Uterus (tissue), 4 donors: Measurements from ENCODE around the gene CYTH2. TPM values are rescaled to one million over a fixed set of nuclear protein-coding genes. Genes with fewer than 3 reads are reported as not detected.

Experiments
- DNase-seq, 2 donors: peaks; one replicate each; pipeline ENCODE4 v3.0.0-alpha.2; 2019 to 2020
- H3K27ac ChIP-seq, 2 donors: fragments of 200-600 bp; sonication (generic); 1 replicate in 1 of 2; 2 replicates in 1 of 2; pipeline ENCODE4 v1.5.1; 2016 to 2018
- H3K27me3 ChIP-seq, 2 donors: fragments of 200-600 bp; sonication (generic); one replicate each; pipeline ENCODE4 v1.5.1; 2018 to 2019; ENCODE audit warnings: control low read depth in 1 of 2
- H3K36me3 ChIP-seq, 2 donors: fragments of 200-600 bp; sonication (generic); one replicate each; pipeline ENCODE4 v1.5.1; 2019; ENCODE audit warnings: control low read depth in 1 of 2
- H3K4me1 ChIP-seq, 2 donors: fragments of 200-600 bp; sonication (generic); one replicate each; pipeline ENCODE4 v1.5.1; 2018 to 2019; ENCODE audit warnings: control low read depth in 1 of 2
- H3K4me3 ChIP-seq, 2 donors: fragments of 200-600 bp; sonication (generic); 1 replicate in 1 of 2; 2 replicates in 1 of 2; pipeline ENCODE4 v1.5.1; 2018 to 2019; ENCODE audit warnings: mild to moderate bottlenecking in 1 of 2
- H3K9me3 ChIP-seq, 2 donors: fragments of 200-600 bp; sonication (generic); one replicate each; pipeline ENCODE4 v1.5.1; 2019; ENCODE audit warnings: control low read depth in 1 of 2
- POLR2A ChIP-seq, 2 donors: fragments of 450-650 bp; IDR thresholded peaks; one replicate each; pipeline ENCODE4 v1.6.1; 2016; ENCODE audit warnings: antibody characterized with exemption in 2 of 2, mild to moderate bottlenecking in 1 of 2, moderate library complexity in 1 of 2
- intact Hi-C: fragments of 100-400 bp; cut with DNase I; formaldehyde crosslinking; loops from one replicate; pipeline ENCODE4 v1.15.1; 2023; ENCODE audit warnings: low total_unique reads
- total RNA-seq, 4 donors: library from RNA; depleted of rRNA in 3 of 4; stranded (reverse); fragments of >200 nt in 3 of 4; gene quantifications; one replicate each; pipeline versions ENCODE4 v1.1.0 to v1.2.4, GENCODE V29; 2014 to 2023
- TF ChIP-seq, protein P1 (sequence below), 4 experiments: fragments of 200-600 bp in 2 of 4; fragments of 450-650 bp in 2 of 4; sonication (generic) in 2 of 4; IDR thresholded peaks; one replicate each; pipeline ENCODE4 v1.5.1; 2016 to 2019; ENCODE audit warnings: antibody characterized with exemption in 4 of 4, mild to moderate bottlenecking in 2 of 4, moderate library complexity in 1 of 4
- donor health status: DM: yes; HTN: yes; CAD: no.

The CYTH2 gene
- total RNA-seq, 4 donors from 2014 or later, result 7.2 to 70.3 (median 36.5) TPM

DNA sequence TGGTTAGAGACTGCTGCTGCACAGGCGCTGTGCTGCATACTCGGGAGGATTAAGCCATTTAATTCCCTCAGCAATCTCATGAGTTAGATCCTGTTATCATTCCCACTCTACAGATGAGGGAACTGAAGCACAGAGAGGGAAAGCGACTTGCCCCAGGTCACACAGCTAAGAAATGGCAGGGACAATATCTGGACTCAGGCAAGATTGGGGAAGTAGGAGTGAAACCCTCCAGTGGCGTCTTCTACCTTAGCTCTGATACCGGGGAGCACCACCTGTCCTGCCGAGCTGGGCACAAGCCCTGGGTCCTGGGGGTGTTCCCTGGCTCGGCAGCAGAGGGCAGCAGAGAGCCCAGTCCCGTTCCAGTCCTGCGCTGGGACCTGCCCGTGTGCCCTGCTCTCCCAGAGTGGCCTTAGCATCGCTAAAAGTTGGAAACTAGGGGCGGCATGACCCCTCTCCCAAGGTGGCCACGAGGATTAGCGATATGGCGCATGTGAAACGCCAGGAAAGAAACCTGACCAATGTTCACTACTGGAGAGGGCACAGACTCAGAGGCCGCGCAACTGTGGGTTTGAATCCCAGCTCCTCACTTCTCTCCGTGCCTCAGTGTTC is 20.5 kb downstream of the CYTH2 start:
- H3K9me3 ChIP-seq, result no peaks in the 10 kb centered on the region
- no peak overlapping the region for H3K4me3 ChIP-seq
- H3K27me3 ChIP-seq, result no peaks in the 10 kb centered on the region
- intact Hi-C loops, result loop anchor here (10.0 kb wide), 2 partner anchors 95 to 125 kb away; partner anchors contain the start of genes FAM83E, RPL18 and SPHK2
- H3K36me3 ChIP-seq, result no peaks in the 10 kb centered on the region
- peaks cover 0 to 7% of the 10 kb centered on the region in 2 donors for H3K4me1 ChIP-seq
- no peak for TF ChIP-seq POLR2A (IDR thresholded peaks at IDR 0.05)
- TF ChIP-seq, protein P1, sequence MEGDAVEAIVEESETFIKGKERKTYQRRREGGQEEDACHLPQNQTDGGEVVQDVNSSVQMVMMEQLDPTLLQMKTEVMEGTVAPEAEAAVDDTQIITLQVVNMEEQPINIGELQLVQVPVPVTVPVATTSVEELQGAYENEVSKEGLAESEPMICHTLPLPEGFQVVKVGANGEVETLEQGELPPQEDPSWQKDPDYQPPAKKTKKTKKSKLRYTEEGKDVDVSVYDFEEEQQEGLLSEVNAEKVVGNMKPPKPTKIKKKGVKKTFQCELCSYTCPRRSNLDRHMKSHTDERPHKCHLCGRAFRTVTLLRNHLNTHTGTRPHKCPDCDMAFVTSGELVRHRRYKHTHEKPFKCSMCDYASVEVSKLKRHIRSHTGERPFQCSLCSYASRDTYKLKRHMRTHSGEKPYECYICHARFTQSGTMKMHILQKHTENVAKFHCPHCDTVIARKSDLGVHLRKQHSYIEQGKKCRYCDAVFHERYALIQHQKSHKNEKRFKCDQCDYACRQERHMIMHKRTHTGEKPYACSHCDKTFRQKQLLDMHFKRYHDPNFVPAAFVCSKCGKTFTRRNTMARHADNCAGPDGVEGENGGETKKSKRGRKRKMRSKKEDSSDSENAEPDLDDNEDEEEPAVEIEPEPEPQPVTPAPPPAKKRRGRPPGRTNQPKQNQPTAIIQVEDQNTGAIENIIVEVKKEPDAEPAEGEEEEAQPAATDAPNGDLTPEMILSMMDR (IDR thresholded peaks at IDR 0.05), result peak; percentile 86 to 92 (median 91)
- peak; percentile 64 to 74 for DNase-seq
- H3K27ac ChIP-seq, result no peak overlapping the region

DNA sequence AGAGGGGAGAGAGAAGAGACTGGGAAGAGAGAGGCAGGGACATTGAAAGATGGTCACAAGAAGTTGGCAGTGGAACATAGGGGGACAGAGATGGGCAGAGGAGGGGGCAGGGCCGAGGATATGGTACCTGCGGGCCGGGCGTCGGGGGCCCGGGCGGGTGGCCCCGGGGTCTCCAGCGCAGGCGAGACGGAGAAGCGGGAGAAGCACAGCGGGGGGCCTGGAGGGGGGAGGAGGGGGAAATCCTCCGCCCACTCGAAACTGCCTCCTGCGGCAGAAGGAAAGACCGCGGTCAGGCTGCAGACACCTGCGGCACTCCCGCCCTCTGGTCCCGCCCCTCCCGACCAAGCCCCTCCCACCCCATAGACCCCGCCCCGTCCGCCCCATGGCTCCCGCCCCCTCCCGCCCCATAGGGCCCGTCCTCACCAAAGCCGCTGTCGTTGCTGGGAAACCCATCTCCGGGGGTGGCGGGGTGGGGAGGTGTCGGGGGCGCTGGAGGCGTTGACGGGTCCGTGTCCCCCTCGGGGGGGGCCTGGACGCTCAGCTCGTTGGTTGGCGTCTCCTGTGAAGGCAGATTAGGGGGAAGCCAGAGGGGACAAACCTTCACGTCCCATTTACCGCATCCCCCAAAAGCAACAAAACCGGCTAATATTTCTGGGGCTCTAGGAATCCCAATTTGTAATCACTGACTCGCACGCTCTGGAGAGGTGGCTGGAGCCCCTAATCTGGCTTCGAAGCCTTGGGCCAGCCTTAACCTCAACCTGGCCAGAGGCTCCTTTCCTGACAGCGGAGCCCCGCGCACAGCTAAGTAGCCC is 22.0 kb downstream of the CYTH2 start:
- TF ChIP-seq POLR2A (IDR thresholded peaks at IDR 0.05), result no peak
- TF ChIP-seq, protein P1 (IDR thresholded peaks at IDR 0.05), result no peak
- Histone ChIP-seq H3K27ac (no peak overlapping the region), H3K4me1 (peaks cover 0 to 7% of the 10 kb centered on the region in 2 donors), H3K36me3 (no peaks in the 10 kb centered on the region), H3K9me3 (no peaks in the 10 kb centered on the region), H3K27me3 (no peaks in the 10 kb centered on the region), H3K4me3 (peak overlapping the region in 1 of 2 donors; percentile 6)
- DNase-seq, result peak in 1 of 2 donors; percentile 54
- intact Hi-C loops, result loop anchor here (10.0 kb wide), 2 partner anchors 94 to 124 kb away; partner anchors contain the start of genes FAM83E, RPL18 and SPHK2

DNA sequence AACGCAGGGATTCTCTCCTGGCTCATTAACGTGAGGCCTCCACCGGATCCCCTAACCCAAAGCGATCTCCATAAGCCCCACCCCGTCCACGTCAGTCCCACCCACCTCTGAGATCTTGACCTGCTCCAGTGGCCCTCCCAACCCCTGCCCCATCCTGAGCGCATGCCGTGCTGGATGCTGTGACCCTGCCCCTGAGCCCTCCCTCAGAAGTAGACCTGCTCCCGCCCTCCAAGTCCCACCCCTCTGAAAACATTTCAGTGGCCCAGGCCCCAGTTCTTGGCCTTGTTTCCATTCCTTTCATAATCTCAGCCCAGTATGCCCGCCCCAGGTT is 22.6 kb downstream of the CYTH2 start:
- Histone ChIP-seq H3K27me3 (no peaks in the 10 kb centered on the region), H3K36me3 (no peaks in the 10 kb centered on the region), H3K27ac (no peak overlapping the region), H3K4me3 (no peak overlapping the region), H3K9me3 (no peaks in the 10 kb centered on the region), H3K4me1 (peaks cover 0 to 7% of the 10 kb centered on the region in 2 donors)
- intact Hi-C loops, result loop anchor here (10.0 kb wide), 2 partner anchors 93 to 123 kb away; partner anchors contain the start of genes FAM83E, RPL18 and SPHK2
- DNase-seq, result no peak
- TF ChIP-seq POLR2A (IDR thresholded peaks at IDR 0.05), result no peak
- TF ChIP-seq, protein P1 (IDR thresholded peaks at IDR 0.05), result no peak

DNA sequence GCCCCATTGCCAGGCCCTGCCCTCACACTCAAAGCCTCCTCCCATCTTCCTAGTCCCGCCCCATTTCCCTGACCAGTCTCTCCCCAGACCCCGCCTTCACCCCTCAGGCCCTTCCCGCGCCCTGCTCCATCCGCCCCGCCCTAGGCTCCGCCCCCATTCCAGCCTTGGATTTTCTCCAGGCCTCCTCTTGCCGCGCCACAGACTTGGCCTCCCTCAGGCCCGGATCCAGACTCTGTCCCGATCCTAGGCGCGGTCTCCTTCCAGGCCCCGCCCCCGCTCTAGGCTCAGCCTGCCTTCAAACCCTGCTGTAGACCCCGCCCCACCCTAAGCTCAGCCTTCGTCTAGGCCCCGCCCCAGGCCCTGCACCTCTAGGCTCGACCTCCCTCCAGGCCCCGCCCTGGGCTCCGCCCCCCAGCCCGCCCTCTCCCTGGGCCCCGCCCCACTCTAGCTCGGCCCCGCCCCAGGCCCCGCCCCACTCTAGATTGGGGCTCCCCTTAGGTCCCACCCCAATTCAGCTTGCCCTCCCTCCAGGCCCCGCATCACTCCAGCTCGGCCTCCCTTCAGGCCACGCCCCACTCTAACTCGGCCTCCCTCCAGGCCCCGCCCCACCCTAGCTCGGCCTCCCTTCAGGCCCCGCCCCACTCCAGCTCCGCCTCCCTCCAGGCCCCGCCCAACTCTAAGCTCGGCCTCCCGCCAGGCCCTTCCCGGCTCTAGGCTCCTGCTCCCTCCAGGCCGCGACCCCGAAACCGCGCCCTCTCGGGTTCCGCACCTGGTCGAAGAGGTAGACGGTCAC is 24.0 kb downstream of the CYTH2 start:
- Histone ChIP-seq H3K27ac (peak overlapping the region; percentile 71 to 79), H3K4me1 (peaks cover 0 to 7% of the 10 kb centered on the region in 2 donors), H3K9me3 (no peaks in the 10 kb centered on the region), H3K36me3 (no peaks in the 10 kb centered on the region), H3K4me3 (peak overlapping the region; percentile 41), H3K27me3 (no peaks in the 10 kb centered on the region)
- TF ChIP-seq, protein P1 (IDR thresholded peaks at IDR 0.05), result peak in 1 of 4 experiments; percentile 13
- peak; percentile 57 to 78 for TF ChIP-seq POLR2A (IDR thresholded peaks at IDR 0.05)
- peak; percentile 91 to 97 for DNase-seq
- intact Hi-C loops, result loop anchor here (10.0 kb wide), 2 partner anchors 92 to 122 kb away; partner anchors contain the start of genes FAM83E, RPL18 and SPHK2
